Activated gamma-delta T cell treated with Interleukin-2 at 50 U/mL for 16 hours (primary cell): ENCODE data around the gene PLXNB3.
A peak's percentile ranks its signal among the peaks of the same experiment; 100 is the strongest.

Experiments used
- DNase-seq: peaks from one replicate; pipeline ENCODE4 v3.0.0-alpha.2; 2020

The PLXNB3 gene

DNA sequence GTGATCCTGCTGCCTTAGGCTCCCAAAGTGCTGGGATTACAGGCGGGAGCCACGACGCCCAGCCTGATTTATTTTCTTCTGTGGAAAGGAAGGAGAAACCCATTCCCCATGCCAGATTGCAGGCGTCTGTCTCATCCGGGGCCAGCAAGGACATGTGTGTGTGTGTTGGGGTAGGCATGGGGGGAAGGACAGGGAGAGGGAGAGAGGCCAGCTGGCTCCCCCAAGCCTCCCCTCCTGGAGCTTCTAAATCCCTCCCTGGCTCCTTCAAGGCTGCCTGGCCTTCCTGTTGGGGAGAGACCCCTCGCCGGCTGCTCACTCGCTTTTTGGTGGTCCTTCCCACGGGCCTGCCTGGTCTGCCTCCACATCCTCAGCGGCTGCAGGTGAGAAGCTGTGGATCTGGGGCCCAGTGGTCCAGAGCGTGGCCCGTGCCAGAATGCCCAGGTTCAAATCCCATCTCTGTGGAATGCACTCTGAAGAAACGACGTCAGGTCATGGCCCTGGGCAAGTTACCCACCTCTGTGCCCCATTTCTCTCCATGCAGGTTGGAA is 1.3 kb upstream of the PLXNB3 start:
- no peak for DNase-seq

DNA sequence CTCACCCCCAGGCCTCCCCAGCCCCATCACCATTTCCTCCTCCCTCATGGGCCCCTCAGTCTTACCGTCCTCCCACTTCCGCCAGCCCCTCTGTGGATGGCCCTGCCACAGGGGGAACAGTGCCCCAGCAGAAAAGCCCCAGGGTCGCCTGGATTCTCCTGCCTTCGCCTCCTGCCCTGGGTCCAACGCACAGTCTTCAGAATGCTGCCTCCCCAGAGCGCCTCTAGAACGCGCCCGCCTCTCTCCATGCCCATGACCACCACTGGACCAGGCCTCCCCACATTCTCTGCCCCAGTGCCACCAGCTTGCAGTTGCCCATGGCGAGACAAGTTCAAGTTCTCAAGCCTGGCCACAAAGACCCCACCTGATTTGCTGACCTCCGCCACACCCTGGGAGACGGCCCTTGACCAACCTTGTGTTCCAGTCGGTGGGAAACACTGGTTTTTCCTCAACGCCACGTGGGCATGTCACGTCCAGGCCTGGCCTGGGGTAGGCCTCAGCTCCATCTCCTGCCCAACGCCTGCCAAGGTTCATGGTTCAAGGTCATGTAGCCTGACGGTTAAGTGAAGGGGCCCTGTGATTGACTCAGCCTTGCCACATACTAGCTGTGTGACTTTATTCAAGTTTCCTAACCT is 634 bp upstream of the PLXNB3 start:
- DNase-seq = no peak

DNA sequence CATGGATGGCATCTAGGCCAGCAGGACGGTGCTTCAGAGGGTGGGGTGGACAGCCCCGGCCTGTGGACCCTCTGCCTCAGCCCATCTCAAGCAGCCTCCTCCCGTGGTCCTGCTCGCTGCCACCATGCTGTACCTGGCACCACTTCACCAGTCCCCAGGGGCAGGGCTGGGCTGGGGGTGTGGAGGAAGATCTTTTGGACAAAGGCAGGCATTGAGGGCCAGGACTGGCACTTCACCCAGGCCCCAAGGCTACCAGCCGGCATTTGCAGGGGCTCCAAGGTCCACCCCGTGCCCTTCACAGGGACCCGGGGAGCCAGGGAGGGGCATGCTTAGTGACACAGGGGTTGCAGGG is 713 bp downstream of the PLXNB3 start:
- DNase-seq = no peak

DNA sequence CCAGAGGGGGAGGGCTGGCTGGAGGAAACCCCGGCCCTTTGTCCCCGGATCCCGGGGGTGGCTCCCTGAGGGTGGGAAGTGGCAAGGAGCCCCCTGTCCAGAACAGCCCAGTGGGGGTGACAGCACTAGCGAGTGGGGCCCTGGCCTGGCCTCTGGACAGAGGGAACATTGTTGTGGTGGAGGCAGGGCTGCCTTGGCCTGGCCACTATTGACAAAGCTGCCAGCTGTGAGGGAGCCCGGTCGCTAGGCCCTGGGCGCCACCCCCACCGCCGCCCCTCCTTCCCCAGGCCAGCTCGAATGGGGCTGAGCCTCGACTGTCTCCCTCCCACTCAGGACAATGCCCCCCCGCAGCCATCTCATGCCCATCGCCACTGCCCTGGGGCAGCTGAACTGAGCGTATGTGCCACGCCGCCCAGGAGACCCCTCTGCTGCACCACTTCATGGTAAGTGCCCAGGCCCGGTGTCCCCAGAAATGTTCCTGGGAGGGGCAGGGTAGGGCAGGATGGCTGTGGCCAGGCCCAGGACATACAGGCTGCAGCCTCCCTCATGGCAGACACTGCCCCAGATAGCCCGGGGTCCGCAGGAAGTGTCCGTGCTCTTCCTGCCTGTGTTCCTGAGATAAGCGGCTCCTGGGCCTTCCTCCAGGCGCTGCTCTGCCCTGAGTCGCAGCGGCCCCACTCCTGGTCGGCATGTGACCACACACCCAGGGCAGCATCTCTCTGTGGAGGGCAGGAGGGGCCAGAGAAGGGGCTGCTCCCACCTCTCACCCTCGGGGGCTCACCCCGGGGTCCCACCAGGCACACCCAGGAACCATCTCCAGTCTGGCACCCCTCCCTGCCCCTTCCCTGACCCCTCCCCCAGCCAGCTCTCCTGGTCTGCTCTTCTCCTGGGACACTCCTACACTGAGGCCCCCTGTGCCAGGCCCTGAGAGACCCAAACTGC is 1.4 kb downstream of the PLXNB3 start:
- DNase-seq = no peak

DNA sequence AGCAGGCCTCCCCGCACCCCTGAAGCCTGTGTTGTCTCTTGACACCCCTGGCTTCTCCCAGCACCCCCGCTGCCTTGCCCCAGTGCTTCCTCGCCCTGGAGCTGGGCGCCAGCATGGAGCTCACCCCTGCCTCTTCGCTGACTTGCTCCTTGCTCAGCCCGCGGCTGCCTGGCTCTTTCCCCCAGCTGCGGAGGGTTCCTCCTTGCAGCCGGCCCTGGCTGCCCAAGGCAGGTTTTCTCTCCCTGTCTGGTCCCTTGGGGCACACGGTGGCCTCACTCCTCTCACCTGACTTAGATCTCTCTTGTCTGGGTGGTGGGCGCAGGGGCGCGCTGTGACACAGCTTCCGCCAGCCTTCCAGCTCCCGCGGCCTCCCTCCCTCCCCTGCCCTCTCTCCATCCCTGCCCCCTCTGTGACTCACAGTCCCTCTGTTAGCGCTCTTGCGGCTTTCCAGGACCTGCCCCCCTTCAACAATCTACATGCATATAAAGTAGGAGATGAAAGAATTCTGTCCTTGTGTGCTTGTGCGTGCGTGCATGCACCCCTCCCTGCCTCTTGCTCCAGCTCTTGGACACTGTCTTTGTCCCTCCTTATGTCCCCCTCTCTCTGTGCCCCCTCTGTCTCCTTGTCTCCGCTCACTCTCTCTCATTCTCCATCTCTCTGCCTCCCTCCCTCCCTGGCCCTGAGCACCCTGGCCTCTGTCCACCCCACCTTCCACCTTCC is 2.2 kb downstream of the PLXNB3 start:
- no peak for DNase-seq

DNA sequence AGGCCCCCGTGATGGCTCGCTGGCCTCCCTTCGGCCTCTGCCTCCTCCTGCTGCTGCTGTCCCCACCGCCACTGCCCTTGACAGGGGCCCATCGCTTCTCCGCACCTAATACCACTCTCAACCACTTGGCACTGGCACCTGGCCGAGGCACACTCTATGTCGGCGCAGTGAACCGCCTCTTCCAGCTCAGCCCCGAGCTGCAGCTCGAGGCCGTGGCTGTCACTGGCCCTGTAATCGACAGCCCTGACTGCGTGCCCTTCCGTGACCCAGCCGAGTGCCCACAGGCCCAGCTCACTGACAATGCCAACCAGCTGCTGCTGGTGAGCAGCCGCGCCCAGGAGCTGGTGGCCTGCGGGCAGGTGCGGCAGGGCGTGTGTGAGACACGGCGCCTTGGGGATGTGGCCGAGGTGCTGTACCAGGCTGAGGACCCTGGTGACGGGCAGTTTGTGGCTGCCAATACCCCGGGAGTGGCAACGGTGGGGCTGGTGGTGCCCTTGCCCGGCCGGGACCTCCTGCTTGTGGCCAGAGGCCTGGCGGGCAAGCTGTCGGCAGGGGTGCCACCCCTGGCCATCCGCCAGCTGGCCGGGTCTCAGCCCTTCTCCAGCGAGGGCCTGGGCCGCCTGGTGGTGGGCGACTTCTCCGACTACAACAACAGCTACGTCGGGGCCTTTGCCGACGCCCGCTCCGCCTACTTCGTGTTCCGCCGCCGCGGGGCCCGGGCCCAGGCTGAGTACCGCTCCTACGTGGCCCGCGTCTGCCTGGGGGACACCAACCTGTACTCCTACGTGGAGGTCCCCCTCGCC is 3.0 kb downstream of the PLXNB3 start:
- DNase-seq = no peak

DNA sequence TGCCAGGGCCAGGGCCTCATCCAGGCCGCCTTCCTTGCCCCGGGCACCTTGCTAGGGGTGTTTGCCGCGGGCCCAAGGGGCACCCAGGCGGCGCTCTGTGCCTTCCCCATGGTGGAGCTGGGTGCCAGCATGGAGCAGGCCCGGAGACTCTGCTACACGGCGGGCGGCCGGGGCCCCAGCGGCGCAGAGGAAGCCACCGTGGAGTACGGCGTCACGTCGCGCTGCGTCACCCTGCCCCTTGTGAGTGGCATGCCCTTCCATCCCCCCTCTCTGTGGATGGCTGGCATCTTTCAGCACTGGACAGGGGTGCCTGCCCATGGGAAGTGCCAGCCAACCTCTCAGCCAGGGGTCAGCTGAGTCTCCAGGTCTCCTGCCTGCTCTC is 3.6 kb downstream of the PLXNB3 start:
- no peak for DNase-seq

DNA sequence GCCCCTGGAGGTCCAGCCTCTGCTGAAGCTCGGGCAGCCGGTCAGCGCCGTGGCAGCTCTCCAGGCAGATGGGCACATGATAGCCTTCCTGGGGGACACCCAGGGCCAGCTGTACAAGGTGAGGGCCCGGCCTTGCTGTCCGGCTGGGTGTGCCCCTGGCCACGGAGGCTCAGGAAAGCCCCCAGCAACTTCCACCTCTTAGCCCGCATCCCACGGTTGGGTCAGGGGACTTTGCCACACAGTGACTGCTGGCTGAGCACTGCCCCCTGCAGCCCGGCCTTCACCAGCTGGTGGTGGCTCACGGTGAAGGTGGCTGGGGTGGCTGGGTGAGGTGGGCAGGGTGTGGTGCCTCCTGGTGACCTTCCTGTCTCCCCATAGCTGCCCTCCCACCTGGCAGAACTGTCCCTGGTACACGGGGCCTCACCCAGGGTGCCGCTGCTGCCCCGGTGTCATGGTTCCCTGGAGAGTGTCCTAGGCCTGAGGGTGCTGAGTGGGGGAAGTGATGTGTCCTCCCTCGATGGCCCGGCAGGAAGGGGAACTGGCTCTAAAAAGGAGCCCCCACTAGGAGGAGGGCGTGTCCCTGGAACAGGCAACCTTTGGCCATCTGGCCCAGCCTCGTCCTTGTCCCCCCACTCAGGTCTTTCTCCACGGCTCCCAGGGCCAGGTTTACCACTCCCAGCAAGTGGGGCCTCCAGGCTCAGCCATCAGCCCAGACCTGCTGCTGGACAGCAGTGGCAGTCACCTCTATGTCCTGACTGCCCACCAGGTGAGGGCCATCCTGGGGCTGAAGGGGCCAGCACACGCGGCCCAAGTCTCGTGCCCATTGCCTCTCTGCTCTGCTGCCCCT is 4.5 kb downstream of the PLXNB3 start:
- no peak for DNase-seq

DNA sequence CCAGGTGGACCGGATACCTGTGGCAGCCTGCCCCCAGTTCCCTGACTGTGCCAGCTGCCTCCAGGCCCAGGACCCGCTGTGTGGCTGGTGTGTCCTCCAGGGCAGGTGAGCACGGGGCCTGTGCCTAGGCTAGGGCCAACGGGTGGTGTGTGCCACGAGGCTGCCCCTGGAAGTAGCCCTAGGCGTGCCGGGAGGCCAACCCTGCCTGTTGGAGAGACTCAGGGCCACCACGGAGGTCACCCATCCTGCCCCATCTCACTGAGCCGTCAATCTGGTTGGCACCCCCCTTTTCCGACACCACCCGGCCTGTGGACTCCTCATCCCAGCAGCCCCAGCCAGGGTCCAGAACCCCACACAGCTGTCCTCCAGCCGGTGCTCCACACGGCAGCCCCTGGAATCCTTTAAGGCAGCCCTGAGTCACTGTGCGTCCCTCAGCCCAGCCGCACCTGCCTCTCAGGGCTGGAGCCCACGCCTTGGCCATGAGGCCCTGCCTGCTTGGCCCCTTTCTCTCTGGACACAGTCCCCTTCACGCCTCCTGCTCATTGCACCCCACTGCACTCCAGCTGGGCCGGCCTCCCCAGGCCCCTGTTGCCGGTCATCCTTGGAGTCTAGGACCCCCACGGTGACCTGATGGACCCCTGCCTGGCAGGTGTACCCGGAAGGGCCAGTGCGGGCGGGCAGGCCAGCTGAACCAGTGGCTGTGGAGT is 5.3 kb downstream of the PLXNB3 start:
- no peak for DNase-seq

DNA sequence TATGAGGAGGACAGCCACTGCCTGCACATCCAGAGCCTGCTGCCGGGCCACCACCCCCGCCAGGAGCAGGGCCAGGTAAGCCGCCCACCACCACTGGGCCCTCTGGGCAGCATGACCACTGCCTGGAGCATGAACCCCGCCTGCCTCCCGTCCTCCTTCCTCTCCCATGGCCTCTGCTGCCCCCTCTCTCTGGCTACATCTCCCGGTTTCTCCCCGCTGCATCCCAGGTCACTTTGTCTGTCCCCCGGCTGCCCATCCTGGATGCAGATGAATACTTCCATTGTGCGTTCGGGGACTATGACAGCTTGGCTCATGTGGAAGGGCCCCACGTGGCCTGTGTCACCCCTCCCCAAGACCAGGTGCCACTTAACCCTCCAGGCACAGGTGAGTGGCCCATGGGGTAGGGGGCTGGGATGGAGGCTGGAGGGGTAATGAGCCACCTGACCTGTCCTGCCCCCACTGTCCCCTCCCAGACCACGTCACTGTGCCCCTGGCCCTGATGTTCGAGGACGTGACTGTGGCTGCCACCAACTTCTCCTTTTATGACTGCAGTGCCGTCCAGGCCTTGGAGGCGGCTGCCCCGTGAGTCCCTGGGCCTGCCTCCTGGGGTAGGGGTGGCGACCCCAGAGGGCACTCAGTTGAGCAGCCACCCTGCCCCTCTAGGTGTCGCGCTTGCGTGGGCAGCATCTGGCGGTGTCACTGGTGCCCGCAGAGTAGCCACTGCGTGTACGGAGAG is 6.0 kb downstream of the PLXNB3 start:
- no peak for DNase-seq

DNA sequence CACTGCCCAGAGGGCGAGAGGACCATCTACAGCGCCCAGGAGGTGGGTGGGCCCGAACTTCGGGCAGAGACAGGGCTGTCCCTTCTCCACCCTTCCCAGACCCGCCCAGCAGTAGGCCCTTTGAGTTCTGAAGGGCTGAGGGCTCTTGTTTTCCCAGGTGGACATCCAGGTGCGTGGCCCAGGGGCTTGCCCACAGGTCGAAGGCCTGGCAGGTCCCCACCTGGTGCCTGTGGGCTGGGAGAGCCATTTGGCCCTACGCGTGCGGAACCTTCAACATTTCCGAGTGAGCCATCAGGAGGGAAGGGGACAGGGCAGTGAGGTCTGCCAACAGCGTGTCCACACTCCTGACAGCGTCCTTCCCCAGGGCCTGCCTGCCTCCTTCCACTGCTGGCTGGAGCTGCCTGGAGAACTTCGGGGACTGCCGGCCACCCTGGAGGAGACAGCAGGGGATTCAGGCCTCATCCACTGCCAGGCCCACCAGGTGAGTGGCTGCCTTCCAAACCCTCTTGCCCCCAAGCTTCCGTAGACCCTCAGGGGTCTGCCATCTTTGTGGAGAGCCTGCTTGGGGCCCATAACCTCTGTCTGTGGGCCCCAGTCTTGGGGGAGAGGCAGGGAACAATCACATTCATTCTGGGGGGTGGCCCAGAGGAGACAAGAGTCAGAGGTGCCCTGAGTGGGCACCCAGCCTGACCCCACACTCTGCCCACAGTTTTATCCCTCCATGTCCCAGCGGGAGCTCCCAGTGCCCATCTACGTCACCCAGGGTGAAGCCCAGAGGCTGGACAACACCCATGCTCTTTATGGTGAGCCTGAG is 6.8 kb downstream of the PLXNB3 start:
- DNase-seq = peak; percentile 3

DNA sequence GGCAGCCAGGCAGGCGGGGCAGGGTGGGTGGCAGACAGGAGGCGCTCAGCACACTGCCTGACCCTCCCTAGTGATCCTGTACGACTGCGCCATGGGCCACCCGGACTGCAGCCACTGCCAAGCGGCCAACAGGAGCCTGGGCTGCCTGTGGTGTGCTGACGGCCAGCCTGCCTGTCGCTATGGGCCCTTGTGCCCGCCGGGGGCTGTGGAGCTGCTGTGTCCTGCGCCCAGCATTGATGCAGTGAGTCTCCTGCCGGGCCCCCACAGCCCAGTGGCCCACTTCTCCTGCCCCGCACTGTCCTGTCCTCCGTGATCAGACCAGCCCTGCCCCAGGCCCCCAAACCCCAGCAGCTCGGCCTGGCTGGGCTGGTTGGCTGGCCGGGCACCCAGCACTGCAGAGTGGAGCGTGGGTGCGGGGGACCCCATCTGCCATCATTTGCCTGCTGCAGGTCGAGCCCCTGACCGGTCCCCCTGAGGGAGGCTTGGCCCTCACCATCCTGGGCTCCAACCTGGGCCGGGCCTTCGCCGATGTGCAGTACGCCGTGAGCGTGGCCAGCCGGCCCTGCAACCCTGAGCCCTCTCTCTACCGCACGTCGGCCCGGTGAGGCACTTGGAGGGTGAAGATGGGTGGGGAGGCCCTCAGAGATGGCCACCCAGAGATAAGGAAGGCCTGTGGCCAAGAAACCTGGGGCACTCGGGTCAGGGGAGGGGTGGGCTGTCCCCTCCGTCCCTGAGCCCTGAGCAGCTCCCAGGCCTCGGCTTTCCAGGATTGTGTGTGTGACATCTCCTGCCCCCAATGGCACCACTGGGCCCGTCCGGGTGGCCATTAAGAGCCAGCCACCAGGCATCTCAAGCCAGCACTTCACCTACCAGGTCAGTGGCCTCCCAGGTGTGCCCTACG is 7.6 kb downstream of the PLXNB3 start:
- no peak for DNase-seq

DNA sequence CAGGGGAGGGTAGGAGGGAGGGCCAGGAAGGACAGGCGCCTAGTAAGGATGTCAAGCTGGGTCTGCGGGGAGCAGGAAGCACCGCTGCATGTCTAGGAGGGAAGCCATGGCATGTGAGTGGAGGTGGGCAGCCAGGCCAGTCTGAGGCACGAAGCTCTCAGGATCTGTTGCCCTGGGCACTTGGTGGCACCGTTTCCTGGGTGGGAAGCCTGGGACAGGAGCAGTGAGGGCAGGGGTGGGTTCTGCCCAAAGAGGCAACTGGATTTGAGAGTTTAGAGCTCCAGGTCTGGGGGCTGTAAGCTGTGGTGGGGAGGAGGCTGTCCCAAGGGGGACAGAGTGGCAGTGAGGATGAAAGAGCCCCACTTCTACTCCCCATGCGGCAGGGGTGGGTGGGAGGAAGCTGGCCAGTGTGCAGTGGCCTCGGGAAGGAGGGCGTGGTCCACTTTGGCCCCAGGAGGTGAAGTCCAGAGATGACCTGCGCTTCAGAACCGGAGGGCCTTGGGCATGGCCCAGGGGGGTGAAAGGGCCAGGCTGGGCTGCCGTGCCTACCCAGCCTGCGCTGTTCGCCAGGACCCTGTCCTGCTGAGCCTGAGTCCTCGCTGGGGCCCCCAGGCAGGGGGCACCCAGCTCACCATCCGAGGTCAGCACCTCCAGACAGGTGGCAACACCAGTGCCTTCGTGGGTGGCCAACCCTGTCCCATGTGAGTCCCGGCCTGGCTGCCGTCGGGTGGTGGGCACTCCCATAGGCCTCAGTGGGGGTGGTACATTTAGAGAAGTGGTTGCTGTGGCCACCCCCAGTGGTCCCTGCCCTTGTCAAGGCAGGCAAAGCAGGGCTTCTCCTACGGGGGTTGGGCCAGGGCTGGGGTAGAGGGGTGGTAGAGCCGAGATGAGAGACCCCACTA is 8.5 kb downstream of the PLXNB3 start:
- no peak for DNase-seq

DNA sequence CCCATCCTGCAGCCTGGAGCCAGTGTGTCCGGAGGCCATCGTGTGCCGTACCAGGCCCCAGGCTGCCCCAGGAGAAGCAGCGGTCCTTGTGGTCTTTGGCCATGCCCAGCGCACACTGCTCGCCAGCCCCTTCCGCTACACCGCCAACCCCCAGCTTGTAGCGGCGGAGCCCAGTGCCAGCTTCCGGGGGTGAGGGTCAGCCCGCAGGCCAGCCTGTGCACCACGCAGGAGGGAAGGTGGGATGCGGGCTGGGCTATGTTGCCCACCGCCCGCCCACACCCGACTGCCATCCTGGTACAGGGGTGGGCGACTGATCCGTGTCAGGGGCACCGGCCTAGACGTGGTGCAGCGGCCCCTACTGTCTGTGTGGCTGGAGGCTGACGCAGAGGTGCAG is 9.2 kb downstream of the PLXNB3 start:
- no peak for DNase-seq

DNA sequence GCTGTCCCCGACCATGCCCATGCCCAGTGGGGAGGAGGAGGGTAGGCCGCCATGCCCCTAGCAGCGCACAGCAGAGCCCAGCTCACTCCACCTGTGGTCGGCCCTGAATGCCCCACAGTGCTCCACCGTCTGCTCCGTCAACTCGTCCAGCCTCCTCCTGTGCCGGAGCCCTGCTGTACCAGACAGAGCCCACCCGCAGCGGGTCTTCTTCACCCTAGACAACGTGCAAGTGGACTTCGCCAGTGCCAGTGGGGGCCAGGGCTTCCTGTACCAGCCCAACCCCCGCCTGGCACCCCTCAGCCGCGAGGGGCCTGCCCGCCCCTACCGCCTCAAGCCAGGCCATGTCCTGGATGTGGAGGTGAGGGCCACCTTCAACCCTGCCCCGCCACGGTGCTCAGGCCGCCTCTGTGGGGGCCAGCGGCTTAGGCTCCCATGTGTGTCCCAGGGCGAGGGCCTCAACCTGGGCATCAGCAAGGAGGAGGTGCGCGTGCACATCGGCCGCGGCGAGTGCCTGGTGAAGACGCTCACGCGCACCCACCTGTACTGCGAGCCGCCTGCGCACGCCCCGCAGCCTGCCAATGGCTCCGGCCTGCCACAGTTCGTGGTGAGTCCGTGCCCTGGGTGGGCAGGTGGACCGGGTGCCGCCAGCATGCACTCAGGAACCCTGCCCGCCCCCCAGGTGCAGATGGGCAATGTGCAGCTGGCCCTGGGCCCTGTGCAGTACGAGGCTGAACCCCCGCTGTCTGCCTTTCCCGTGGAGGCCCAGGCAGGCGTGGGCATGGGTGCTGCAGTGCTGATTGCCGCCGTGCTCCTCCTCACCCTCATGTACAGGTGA is 9.9 kb downstream of the PLXNB3 start:
- no peak for DNase-seq

DNA sequence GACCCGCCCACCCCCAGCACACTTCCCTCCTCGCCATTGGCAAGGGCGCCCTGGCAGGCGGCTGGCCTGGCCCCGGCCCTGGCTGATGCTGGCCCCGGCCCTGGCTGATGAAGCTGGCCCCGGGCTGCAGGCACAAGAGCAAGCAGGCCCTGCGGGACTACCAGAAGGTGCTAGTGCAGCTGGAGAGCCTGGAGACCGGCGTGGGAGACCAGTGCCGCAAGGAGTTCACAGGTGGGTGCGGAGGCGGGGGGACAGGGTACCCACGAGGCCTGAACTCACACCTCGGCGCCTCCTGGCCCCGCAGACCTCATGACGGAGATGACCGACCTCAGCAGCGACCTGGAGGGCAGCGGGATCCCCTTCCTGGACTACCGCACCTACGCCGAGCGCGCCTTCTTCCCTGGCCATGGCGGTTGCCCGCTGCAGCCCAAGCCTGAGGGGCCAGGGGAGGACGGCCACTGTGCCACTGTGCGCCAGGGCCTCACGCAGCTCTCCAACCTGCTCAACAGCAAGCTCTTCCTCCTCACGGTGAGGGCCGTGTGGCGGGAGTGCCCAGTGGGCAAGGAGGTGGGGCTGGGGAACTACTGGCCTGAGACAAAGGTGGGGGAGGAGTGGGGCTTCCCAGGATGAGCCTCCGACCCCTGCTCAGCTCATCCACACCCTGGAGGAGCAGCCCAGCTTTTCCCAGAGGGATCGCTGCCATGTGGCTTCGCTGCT is 10.7 kb downstream of the PLXNB3 start:
- no peak for DNase-seq
